IPS-11a (cell line): ENCODE measurements around the gene LLGL1.
A peak's percentile ranks its signal among the peaks of the same experiment; 100 is the strongest.
"Not testable (repeated sequence)": the region's sequence is repeated elsewhere in the genome, so short reads cannot be mapped to it uniquely, and the experiment has no call there.

Source experiments
- H3K4me3 ChIP-seq: one replicate; pipeline ENCODE4 v1.5.1; 2013; ENCODE audit warnings: low read depth, low read length, control low read depth

The LLGL1 gene

DNA sequence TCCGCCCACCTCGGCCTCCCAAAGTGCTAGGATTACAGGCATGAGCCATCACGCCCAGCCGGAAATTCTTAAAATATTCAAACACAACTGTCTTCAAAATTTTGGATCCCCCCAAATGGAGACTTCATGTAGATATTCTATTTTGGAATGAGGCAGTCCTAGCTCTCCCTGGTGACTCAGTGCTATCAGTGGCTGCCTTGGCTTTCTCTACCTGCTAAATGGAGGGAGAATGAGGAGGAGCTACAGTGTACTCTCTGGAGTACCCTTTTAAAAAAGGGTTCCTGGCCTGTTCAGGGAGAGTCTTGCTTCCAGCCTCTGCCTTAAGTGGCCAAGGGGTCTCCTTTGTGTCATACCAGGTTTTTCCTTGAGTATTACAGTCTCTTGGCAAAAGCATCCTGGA lies 31.0 kb upstream of the LLGL1 start:
- no peak overlapping the region for H3K4me3 ChIP-seq

DNA sequence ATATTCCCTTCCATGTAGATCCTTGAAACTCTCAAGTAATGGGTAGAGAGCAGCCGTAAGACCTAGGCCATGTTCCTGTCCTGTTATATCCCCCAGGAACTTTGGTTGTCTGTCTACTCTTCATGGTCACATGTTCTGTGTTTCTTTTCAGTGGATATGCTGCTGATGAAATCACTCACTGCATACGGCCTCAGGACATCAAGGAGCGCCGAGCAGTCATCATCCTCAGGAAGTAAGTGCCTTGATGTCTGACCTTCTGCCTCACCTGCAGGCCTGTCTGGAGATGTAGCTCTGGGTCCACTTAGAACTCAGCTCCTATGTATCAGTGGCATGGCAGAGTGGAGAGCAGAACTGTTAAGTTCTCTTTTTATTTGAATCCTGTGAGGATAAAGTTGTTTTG lies 30.6 kb upstream of the LLGL1 start:
- no peak overlapping the region for H3K4me3 ChIP-seq

DNA sequence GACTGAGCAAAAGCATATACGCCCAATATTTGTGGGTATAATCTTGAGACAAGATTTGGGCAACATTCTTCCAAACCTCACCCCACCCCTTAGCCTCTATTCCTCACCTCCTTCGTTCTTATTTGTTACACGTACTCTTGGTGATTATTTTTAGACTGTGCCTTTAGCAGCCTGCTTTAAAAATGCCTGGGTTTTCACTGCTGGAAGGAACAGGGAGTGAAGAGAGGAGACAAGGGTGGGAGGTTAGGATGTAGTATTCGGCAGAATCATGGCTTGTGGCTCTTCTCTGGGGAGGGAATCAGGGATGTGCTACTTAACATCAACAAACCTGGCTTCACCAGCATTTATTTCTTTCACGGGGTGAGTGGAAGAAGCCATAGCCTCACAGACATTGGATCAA lies 30.2 kb upstream of the LLGL1 start:
- H3K4me3 ChIP-seq = no peak overlapping the region

DNA sequence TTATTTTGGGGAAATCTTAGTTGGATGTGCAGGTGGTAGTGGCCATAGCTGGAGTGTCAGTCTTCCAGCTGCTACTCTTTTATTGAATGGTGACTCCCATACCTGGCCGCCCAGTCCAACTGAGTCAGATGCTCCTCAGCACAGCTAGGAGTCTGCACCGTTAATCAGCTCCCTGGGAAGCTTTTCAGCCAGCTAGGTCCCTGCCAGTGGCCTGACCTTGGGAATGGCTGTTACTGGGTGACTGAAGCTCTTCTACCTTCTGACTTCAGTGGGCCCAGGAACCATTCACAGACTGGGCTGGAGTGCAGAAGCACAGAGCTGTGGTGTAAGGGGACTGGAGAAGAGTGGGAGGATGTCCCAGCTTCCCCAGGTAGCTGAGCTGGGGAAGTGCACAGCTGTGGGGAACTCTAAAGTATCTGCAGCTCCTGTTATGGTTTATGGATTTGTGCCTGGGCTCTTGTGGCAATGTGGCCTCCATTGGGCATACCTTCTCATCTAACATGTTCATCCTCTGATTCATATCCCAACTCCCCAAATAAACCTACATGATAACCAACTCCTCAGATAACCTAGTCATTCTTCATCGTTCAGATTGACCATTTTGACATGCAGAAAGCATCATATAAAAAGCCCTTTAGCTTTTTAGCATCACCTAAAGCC lies 27.8 kb upstream of the LLGL1 start:
- H3K4me3 ChIP-seq = no peak overlapping the region

DNA sequence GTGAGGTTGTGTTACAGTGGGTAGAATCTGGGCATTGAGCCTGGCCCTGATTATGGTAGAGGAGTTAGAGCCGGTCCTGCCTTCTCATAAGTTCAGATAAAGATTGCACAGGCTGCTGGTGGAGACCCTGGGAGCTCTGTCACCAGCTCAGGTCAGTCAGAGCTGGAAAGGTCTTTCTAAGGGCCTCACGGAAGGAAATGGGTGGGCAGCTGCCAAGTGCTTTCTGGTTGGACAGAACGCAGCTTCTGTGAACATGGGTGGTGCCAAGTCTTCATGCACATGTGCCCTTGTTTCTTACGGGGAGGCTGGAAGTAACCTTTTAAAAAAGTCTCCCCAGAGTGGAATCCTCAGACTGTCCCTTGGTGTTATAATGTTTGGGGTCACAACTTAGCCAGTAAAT lies 26.9 kb upstream of the LLGL1 start:
- H3K4me3 ChIP-seq = no peak overlapping the region

DNA sequence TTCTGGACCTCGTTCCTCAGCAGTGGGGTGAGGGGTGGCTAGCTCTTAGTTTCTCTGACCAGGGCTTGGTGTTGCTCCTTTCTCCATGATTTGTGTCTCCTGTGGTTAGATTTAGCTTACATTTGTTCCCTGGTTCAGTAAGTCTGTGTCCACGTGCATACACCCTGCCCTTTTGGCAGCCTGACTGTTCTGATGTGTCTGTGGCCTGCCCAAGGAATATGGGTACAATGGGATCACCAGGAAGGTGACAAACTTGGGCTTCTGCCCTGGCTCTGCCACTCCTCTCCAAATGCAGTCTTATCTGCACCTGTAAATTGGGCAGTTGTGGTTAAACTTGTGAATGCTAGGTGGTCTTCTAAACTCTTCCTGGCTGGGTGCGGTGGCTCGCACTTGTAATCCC lies 24.3 kb upstream of the LLGL1 start:
- H3K4me3 ChIP-seq = no peak overlapping the region

DNA sequence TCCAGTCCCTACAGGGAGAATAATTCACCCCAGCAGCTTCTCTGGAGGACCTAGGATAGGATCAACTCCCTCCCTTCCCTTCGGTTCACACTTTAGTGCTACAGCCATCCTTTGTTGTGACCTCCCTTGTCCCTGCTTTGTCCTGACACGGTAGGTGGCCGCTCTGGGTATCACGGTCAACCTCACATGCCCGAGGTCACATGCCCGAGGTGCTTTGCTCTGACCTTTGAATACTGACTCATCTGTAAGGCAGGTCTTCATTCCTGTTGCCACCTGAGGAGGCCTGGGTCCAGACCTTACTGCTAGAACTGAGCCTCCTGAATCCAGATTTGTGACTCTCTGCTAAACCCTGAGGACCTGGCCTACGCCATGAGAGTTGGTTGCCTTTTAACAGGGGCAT lies 22.1 kb upstream of the LLGL1 start:
- no peak overlapping the region for H3K4me3 ChIP-seq

DNA sequence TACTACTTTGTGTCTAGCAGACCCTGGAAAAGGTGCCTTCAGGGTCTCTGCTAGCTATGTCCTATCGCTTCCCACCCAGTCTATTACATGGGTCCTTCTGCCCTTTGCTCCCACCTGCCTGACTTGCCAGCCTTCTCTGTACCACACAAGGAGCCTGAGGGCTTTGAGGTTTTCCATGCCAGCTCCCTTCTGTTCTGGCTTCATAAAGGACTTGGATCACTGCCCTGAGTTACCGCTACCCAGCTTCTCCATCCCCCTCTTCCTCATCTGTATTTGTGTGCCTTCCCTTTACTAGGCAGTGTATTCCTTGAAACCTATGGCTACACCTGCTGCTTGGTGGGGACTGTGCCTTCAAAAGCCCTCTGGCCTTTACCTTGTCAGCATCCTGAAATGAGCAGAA lies 19.6 kb upstream of the LLGL1 start:
- H3K4me3 ChIP-seq = no peak overlapping the region

DNA sequence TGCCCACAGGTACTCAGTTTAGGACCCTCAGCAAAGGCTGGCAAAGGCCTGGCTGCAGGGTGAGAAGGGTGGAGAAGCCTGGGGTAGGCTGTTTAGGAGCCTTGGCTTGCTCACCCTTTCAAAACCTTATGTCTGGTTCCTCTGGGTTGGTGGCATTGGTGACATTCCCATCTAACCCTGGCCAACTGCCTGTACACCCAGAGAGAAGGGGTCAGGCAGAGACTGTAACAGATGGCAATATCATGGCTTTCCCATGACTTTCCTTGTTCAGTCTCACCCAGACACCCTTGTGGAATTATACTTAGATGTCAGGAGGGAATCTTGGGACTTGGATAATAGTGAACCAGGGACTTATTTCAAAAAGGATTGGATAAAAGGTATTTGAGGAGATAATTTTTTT lies 18.5 kb upstream of the LLGL1 start:
- H3K4me3 ChIP-seq = no peak overlapping the region

DNA sequence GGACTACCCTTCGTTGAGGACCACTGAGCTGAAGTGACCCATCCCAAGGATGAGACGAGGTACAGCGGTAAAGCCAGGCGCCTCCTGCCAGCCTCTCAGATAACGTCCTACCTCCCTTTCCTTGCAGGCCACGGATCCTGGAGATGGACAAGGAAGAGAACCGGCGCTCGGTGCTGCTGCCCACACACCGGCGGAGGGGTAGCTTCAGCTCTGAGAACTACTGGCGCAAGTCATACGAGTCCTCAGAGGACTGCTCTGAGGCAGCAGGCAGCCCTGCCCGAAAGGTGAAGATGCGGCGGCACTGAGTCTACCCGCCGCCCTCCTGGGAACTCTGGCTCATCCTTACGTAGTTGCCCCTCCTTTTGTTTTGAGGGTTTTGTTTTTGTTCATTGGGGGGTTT lies 17.3 kb upstream of the LLGL1 start:
- H3K4me3 ChIP-seq = no peak overlapping the region

DNA sequence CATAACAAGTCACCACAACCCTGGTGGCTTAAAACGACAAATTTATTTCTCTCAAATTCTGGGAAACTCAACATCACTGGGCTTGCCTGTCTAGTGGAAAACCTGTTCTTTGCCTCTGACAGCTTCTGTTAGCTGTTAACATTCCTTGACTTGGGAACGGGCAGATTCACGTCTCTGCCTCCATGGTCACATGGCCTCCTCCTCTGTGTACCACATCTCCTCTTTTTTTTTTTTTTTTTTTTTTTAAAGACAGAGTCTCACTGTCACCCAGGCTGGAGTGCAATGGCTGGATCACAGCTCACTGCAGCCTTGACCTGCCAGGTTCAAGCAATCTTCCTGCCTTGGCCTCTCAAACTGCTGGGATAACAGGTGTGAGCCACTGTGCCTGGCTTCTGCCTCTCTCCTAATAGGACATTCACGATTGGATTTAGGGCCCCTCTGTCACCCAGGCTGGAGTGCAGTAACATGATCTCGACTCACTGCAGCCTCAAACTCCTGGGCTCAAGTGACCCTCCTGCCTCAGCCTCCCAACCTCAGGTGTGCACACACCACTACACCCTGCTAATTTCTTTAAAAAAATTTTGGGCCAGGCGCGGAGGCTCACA lies 11.7 kb upstream of the LLGL1 start:
- no peak overlapping the region for H3K4me3 ChIP-seq

DNA sequence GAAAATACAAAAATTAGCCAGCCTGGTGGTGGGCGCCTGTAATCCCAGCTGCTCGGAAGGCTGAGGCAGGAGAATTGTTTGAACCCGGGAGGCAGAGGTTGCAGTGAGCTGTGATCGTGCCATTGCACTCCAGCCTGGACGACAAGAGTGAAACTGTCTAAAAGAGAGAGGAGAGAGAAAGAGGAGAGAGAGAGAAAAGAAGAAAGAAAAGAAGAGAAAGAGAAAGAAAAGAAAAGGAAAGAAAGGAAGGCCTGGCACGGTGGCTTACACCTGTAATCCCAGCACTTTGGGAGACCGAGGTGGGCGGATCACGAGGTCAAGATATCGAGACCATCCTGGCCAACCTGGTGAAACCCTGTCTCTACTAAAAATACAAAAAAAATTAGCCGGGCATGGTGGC lies 8.5 kb upstream of the LLGL1 start:
- H3K4me3 ChIP-seq = not testable (repeated sequence)

DNA sequence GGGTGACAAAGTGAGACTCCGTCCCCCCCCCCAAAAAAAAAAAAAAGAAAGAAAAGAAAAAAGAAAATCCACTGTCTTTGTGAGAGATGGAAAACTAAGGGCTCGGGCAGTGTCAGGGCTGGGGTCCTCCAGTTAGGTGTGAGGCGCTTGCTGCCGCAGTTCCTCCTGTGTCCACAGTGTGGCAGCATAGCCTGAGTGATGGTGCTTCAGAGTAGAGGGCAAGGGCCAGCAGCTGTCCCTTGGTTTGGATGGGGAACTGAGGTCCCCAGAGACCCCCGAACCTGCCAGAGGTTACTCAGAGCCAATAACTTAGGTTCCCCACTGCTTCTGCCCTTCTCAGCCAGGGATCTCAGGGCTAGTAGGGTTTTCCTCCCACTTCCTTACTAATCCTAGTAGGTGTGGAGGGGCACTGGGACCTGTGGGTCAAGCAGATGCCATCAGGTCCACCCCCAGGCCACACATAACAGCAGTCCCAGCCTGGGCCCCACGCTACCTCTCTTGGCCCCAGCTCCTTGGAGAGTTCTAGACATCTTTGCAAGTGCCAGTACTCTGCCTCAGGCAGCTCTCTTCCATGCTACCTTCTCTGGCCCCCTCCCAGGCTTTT lies 7.9 kb upstream of the LLGL1 start:
- H3K4me3 ChIP-seq = no peak overlapping the region

DNA sequence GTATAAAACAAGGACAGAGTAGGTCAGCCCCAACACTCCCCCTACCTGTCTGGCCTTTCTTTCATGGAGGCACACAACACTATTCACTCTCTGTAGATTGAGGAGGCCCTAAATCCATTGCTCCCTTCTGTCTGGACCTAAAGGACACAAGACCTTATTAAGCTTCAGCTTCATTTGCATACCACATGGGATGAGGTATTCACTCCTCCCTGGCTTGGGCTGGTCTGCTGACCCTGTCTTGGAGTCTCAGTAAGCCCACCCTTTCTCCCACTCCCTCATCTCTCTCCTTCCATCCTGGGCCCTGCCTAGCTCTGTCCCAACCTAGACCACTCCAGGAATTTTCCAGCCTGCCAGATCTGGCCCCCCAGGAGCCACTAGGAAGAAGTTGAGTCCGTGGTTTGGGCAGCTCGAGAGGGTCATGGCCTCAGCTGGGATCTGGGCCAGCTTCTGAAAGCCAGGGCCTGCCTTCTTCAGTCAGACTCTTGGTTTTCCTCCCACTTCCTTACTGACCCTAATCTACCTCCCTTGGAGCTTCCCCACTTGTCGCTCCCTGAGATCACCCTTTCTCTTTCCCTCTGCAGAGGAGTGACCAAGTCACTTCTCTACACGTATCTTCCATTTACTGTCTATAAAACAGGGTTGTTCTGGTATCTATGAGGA lies 6.5 kb upstream of the LLGL1 start:
- H3K4me3 ChIP-seq = no peak overlapping the region

DNA sequence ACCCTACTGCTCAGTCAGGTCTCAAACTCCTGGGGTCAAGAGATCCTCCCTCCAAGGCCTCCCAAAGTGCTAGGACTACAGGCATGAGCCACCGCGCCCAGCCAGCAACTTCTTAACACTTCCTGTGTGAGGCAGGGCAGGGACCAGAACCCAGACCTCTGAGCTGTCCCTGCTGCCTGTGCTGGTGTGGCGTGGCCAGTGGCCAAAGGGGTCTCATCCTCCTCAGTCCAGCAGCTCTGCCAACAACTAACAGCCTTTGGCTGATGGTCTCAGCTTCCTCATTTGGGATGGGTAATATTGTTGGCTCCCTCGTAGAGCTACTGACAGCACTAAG lies 1.4 kb upstream of the LLGL1 start:
- no peak overlapping the region for H3K4me3 ChIP-seq

DNA sequence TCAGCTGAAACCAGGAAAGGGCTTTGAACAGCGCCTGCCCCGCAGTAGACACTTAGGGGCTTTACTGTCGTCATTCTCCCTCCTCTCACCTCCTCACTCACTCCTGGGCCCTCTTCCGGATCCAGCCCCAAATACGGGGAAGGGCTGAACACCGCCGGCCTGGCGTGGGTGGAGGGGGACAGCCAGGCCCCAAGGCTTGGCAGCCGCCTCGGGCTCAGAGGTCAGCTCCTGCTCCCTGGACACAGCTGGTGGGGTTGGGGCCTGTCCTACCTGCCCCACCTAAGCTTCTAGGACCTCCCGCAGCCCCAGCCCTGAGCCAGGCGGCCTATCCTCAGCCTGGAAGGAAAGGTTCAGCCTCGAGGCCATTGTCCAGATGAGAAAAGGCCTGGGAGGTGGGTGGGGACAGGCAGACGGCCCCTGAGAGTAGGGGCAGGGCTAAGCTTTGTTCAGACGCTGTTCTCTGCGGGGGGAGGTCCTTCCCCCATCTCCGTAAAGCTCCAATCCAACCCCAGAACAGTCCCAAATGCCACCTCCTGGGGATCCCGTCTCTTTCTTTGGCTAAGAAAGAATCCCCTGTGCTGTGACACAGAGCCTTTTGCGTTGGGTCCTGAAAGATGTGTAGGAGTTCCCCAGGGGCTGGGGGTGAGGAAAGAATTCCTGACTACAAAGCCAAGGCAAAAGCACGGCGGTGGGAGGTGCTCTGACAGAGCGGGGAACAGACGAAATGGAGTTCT lies 881 bp upstream of the LLGL1 start:
- peak overlapping the region; percentile 55 for H3K4me3 ChIP-seq

DNA sequence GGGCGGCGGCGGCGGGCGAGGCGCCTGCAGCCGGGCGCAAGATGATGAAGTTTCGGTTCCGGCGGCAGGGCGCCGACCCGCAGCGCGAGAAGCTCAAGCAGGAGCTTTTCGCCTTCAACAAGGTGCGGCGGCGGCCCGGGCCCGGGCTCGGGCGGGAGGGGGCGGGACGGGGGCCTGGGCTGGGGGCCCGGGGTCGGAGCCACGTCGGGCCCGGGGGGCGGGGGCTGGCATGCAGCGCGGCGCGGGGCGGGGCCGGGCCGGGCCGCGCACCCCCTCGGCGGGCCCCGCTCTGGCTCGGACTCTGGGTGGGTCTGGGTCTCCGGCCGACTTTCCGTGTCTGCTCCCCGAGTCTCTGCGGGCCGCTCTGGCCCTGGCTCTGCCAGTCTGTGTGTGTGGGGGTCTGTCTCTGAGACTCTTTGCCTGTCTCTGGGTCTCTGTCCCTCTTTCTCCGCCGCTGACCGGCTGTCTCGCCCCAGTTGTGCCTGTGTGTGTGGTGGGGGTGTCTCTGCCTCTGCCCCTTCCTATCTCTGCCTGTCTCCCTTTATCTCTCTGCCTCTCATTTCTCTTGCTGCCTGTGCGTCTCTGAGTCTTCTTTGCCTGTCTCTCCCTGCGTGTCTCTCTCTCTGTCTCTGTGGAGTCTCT lies 328 bp downstream of the LLGL1 start:
- peak overlapping the region; percentile 84 for H3K4me3 ChIP-seq

DNA sequence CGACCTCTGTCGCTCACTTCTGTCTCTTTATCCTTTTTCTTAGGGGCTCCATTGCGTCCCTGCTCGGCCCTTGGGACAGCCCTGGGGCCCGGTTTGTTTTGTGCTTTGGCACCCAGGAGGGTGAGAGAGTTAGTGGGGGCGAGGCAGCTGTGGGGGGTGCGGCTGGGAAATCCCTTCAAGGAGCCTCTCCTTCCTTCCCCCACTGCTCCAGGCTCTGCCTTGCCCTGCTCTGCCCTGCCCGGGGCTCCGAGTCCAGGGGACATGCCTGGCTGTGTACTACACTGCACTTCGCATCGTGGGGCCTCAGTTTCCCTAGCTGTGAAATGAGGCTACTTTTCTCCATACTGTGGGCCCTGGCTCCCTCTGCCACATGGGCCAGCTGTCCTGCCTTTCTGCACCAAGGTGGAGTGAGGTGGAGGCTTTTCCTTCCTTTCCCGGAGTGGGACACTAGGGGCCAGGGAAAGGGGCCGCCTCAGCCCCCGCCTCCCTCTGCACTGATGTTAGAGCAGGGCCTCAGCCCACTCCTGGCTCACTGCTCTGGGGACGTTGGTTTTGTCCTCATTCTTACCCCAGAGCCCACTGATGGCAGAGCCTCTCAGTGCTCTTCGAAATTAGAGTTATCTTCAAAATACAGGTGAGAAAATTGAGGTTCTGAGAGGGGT lies 980 bp downstream of the LLGL1 start:
- H3K4me3 ChIP-seq = peak overlapping the region; percentile 84

DNA sequence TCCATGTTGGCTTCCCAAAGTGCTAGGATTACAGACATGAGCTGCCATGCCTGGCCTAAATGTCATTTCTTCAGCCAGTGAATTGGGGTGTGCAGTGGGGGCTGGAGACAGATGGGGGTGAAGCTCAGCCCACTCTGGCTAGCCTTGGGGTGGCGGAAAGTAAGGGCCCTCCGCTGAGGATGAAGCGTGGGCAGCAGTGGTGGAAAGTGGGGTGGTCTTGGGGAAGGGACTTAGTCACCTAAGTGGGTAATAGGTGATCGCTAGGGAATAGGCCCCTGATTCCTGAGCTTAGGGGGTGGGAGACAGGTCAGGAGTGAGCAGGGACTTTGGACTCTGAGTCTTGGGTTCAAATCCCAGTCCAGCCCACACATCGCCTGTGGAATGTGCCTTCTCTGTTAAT lies 2.2 kb downstream of the LLGL1 start:
- H3K4me3 ChIP-seq = no peak overlapping the region

DNA sequence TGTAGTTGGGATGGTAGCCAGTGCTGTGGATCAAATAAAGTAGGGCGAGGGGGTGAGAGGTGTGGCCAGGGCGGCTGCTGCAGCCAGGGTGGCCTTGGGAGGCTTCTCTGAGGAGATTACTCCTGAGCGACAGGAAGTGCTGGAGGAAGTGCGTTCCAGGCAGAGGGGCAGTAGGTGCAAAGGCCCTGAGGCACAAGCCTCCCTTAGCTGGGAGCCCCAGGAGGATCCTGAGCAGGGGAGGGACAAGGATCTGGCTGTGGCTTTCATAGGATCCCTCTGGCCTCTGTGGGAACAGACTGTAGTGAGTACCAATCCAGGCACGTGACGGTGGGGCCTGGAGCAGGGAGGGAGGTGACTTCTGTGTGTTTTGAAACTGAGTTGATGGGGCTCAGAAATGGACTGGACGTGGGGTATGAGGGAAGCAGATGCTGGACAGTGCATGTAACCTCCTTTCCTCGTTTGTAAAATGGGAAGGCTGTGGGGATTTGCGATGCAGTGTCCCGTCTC lies 2.8 kb downstream of the LLGL1 start:
- no peak overlapping the region for H3K4me3 ChIP-seq
